AG09309 (cell line): ENCODE data around the gene MEIS2.

Experiments
- DNase-seq: peaks from one replicate; pipeline ENCODE4 v3.0.0-alpha.2; 2010; ENCODE audit warnings: low read depth
- H3K4me3 ChIP-seq: 2 replicates; pipeline ENCODE4 v1.5.1; 2011; ENCODE audit warnings: mild to moderate bottlenecking, low read depth, low read length, moderate library complexity; ENCODE audit not compliant: control insufficient read depth
- CTCF ChIP-seq: IDR thresholded peaks from 2 replicates; pipeline ENCODE4 v1.5.1; 2011; ENCODE audit warnings: mild to moderate bottlenecking, low read depth, low read length, inconsistent platforms; ENCODE audit not compliant: insufficient read depth, control insufficient read depth; ENCODE audit errors: missing control alignments

MEIS2 gene

GRCh38 chr15:37057831-37058230, 42.5 kb downstream of the MEIS2 start:
- H3K4me3 ChIP-seq = no peak overlapping the region
- no peak for TF ChIP-seq CTCF
- DNase-seq = no peak

GRCh38 chr15:37057256-37057655, 43.1 kb downstream of the MEIS2 start:
- TF ChIP-seq CTCF = no peak
- H3K4me3 ChIP-seq = no peak overlapping the region
- DNase-seq = no peak

GRCh38 chr15:37056177-37057121, 43.9 kb downstream of the MEIS2 start:
- no peak for TF ChIP-seq CTCF
- no peak for DNase-seq

GRCh38 chr15:37055481-37055880, 44.9 kb downstream of the MEIS2 start:
- no peak for DNase-seq

More at GRCh38 chr15:37056177-37057121, 43.9 kb downstream of the MEIS2 start:
- no peak overlapping the region for H3K4me3 ChIP-seq

GRCh38 chr15:37054336-37054735, 46.0 kb downstream of the MEIS2 start:
- no peak overlapping the region for H3K4me3 ChIP-seq
- TF ChIP-seq CTCF = no peak
- no peak for DNase-seq

More at GRCh38 chr15:37055481-37055880, 44.9 kb downstream of the MEIS2 start:
- TF ChIP-seq CTCF = no peak
- no peak overlapping the region for H3K4me3 ChIP-seq

- DNase-seq = no peak
- no peak overlapping the region for H3K4me3 ChIP-seq
- TF ChIP-seq CTCF = no peak
These were observed 47.2 kb downstream of the MEIS2 start for GRCh38 chr15:37053166-37053565.
